ENCODE measurements around the gene EEFSEC. TPM values are rescaled to one million over a fixed set of nuclear protein-coding genes. Genes with fewer than 3 reads are reported as not detected.
A peak's percentile ranks its signal among the peaks of the same experiment; 100 is the strongest.

EEFSEC gene
- total and polyA plus RNA-seq, 4 donors = 9.8 to 20.1 (median 11.6) TPM

GRCh38 chr3:128415200-128415772 is 262.0 kb downstream of the EEFSEC start:
- no peak overlapping the region for H3K9ac ChIP-seq (ENCODE audit: insufficient read depth in 1 of 2, low read length in 2 of 2)
- 82 to 88% methylated on average over 16 of the region's 16 CpGs for WGBS, 2 donors
- H3K4me3 ChIP-seq = no peak overlapping the region
- H3K27me3 ChIP-seq (ENCODE audit: control insufficient read depth in 3 of 3, insufficient read depth in 3 of 3, low read length in 2 of 3) = no peaks in the 10 kb centered on the region
- peaks cover 0 to 8% (median 0%) of the 10 kb centered on the region in 5 donors for H3K4me1 ChIP-seq (ENCODE audit: control insufficient read depth in 5 of 5, insufficient read depth in 5 of 5, low read length in 5 of 5)
- no peaks in the 10 kb centered on the region for H3K36me3 ChIP-seq (ENCODE audit: control insufficient read depth in 4 of 4, insufficient read depth in 4 of 4, low read length in 4 of 4)
- DNase-seq (no peak), ATAC-seq (ENCODE audit: insufficient read depth, low FRiP score) (no peak)
- no peak overlapping the region for H3K27ac ChIP-seq (ENCODE audit: low read depth in 1 of 2, low read length in 1 of 2)
- H3K9me3 ChIP-seq (ENCODE audit: control insufficient read depth in 4 of 4, insufficient read depth in 3 of 4, low read length in 3 of 4) = peaks cover 0 to 10% (median 4%) of the 10 kb centered on the region in 4 donors
- no peak for TF ChIP-seq CTCF (IDR thresholded peaks at IDR 0.05; ENCODE audit: control extremely low read depth, extremely low read depth)

- H3K9me3 ChIP-seq (ENCODE audit: control insufficient read depth in 4 of 4, insufficient read depth in 3 of 4, low read length in 3 of 4) = peaks cover 0 to 10% (median 4%) of the 10 kb centered on the region in 4 donors
- TF ChIP-seq CTCF (IDR thresholded peaks at IDR 0.05; ENCODE audit: control extremely low read depth, extremely low read depth) = no peak
- H3K4me1 ChIP-seq (ENCODE audit: control insufficient read depth in 5 of 5, insufficient read depth in 5 of 5, low read length in 5 of 5) = peaks cover 0 to 8% (median 0%) of the 10 kb centered on the region in 5 donors
- H3K9ac ChIP-seq (ENCODE audit: insufficient read depth in 1 of 2, low read length in 2 of 2) = no peak overlapping the region
- DNase-seq = no peak
- WGBS, 2 donors = 81 to 88% methylated on average over 17 to 19 of the region's 19 CpGs
- H3K4me3 ChIP-seq = no peak overlapping the region
- ATAC-seq (ENCODE audit: insufficient read depth, low FRiP score) = peak; percentile 14
- no peak overlapping the region for H3K27ac ChIP-seq (ENCODE audit: low read depth in 1 of 2, low read length in 1 of 2)
- H3K27me3 ChIP-seq (ENCODE audit: control insufficient read depth in 3 of 3, insufficient read depth in 3 of 3, low read length in 2 of 3) = no peaks in the 10 kb centered on the region
- no peaks in the 10 kb centered on the region for H3K36me3 ChIP-seq (ENCODE audit: control insufficient read depth in 4 of 4, insufficient read depth in 4 of 4, low read length in 4 of 4)
These were observed 262.7 kb downstream of the EEFSEC start for GRCh38 chr3:128415773-128416577.

- ATAC-seq (ENCODE audit: insufficient read depth, low FRiP score) (no peak), DNase-seq (no peak)
- Histone ChIP-seq H3K9ac (ENCODE audit: insufficient read depth in 1 of 2, low read length in 2 of 2) (no peak overlapping the region), H3K27me3 (ENCODE audit: control insufficient read depth in 3 of 3, insufficient read depth in 3 of 3, low read length in 2 of 3) (no peaks in the 10 kb centered on the region), H3K4me3 (no peak overlapping the region), H3K27ac (ENCODE audit: low read depth in 1 of 2, low read length in 1 of 2) (no peak overlapping the region), H3K36me3 (ENCODE audit: control insufficient read depth in 4 of 4, insufficient read depth in 4 of 4, low read length in 4 of 4) (no peaks in the 10 kb centered on the region), H3K9me3 (ENCODE audit: control insufficient read depth in 4 of 4, insufficient read depth in 3 of 4, low read length in 3 of 4) (peaks cover 0 to 10% (median 4%) of the 10 kb centered on the region in 4 donors), H3K4me1 (ENCODE audit: control insufficient read depth in 5 of 5, insufficient read depth in 5 of 5, low read length in 5 of 5) (peaks cover 0 to 5% (median 0%) of the 10 kb centered on the region in 5 donors)
- 82 to 83% methylated on average over 12 of the region's 12 CpGs for WGBS, 2 donors
- TF ChIP-seq CTCF (IDR thresholded peaks at IDR 0.05; ENCODE audit: control extremely low read depth, extremely low read depth) = no peak
These were observed 263.4 kb downstream of the EEFSEC start for GRCh38 chr3:128416578-128417211.

All from lung (tissue), 12 donors.